Fibroblast of mammary gland (primary cell): ENCODE results near the gene ICE1.
"Not testable (repeated sequence)": the region's sequence is repeated elsewhere in the genome, so short reads cannot be mapped to it uniquely, and the experiment has no call there.

Experiments used
- DNase-seq: peaks from one replicate; pipeline ENCODE4 v3.0.0-alpha.2; 2010; ENCODE audit warnings: low read depth
- H3K4me3 ChIP-seq: 2 replicates; pipeline ENCODE4 v1.5.1; 2011; ENCODE audit warnings: low read depth, mild to moderate bottlenecking, low read length, moderate library complexity; ENCODE audit not compliant: control insufficient read depth
- TF ChIP-seq, protein P1 (sequence below): conservative IDR thresholded peaks from 2 replicates; pipeline ENCODE4 v1.5.1; 2011; ENCODE audit warnings: low read depth, low read length, inconsistent platforms; ENCODE audit not compliant: control insufficient read depth, insufficient read depth

ICE1 gene

DNA sequence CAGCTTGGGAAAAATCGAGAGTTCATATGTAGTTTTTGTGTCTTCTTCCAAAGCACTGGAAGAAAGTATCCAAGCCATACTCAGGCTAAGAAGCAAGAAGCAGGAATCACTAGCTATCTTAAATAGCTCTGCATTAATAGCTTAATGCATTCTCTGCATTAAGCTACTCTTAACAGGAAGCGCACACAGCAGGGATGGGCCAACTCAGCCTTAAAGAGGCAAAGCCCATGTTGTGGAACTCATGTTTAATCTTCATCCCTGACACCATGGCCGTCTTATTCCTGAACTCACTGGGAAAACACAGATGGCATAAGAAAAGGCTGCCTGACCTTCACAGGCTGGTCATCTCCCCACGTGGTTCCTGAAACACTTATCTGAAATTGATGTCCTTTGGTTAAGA is 18.7 kb upstream of the ICE1 start:
- no peak overlapping the region for H3K4me3 ChIP-seq
- no peak for DNase-seq
- TF ChIP-seq, protein P1, sequence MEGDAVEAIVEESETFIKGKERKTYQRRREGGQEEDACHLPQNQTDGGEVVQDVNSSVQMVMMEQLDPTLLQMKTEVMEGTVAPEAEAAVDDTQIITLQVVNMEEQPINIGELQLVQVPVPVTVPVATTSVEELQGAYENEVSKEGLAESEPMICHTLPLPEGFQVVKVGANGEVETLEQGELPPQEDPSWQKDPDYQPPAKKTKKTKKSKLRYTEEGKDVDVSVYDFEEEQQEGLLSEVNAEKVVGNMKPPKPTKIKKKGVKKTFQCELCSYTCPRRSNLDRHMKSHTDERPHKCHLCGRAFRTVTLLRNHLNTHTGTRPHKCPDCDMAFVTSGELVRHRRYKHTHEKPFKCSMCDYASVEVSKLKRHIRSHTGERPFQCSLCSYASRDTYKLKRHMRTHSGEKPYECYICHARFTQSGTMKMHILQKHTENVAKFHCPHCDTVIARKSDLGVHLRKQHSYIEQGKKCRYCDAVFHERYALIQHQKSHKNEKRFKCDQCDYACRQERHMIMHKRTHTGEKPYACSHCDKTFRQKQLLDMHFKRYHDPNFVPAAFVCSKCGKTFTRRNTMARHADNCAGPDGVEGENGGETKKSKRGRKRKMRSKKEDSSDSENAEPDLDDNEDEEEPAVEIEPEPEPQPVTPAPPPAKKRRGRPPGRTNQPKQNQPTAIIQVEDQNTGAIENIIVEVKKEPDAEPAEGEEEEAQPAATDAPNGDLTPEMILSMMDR = no peak

DNA sequence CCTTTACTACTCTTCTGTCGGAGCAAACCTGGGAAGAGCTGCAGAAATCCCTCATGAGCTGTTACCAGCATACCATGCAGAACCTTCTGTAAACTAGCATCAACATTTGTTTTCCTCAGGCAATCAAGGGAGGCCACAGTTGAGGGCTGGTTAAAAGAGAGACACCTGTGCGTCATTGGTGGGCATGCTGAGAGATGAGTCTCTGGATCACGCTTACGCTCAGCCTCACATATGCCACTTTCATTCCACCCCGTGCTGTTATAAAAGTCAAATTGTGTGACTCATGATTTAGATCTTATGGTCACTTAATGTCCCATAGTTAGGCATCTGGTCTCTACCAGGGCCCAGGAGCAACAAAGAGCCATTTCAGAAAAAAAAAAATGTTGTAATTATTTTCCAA is 18.1 kb upstream of the ICE1 start:
- H3K4me3 ChIP-seq = no peak overlapping the region
- TF ChIP-seq, protein P1 = no peak
- no peak for DNase-seq

DNA sequence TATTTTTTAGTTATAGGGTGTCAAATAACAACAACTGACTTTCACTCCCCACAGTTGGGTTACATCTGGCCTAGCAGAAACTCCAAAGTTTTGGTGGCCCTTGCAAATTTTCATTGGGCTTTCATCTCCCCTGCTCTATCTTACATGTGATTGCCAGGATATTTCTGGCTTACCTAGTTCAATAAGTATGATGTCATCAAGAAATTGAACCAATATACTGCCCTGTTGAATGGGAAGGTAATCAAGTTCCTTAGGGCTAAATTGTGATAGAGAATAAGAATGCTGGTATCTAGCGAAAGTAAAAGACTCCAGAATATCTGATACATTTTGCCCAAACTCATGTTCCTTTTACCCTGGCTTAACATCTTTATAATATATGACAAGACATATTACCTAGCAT is 17.0 kb upstream of the ICE1 start:
- TF ChIP-seq, protein P1 = no peak
- no peak for DNase-seq
- H3K4me3 ChIP-seq = no peak overlapping the region

DNA sequence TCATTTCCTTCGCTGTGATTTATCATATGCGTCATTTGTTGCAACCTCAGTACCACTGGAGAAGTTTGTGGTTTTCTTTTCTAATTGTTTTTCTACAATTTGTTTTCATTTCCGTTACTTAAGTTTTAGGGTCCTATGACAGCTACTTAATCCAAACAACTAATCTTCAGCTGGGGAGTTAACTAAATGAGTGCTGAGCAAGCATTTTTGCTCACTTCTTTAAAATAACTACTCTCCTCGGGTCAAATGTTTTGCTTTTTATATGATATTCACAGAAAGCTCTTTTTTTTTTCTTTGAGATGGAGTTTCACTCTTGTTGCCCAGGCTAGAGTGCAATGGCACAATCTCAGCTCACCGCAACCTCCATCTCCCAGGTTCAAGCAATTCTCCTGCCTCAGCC is 14.6 kb upstream of the ICE1 start:
- no peak for DNase-seq
- TF ChIP-seq, protein P1 = no peak
- H3K4me3 ChIP-seq = no peak overlapping the region

DNA sequence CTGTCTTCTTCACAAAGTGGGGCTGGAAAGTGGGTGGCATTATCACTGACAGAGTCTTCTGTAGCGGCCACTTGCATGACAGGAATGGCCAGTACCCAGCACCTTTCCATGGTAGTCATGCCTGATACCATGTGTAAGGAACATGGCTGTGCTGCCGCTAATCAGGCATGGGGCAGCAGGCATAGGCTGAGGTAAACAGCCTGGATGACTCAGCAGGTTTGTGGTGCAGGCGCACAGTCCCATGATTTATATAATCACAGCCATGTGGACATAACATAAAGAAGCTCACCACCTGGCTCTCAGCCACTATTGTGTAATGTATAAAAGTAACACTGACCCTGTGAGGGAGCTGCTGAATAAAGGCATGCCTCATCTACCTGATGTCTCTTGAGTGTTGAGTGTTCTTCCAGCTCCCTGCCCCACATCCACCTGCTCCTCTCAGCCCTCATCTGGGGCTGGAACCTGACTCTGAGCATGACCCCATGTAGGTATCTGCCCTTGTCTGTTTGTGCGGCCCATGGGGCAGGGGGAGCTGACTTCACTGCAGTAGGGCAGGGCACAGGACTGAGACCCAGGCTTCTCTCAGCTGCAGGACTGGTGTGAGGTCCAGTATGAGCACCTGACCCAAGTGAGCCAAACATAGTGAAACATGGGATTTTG is 13.2 kb upstream of the ICE1 start:
- TF ChIP-seq, protein P1 = no peak
- no peak overlapping the region for H3K4me3 ChIP-seq
- peak; percentile 50 for DNase-seq

DNA sequence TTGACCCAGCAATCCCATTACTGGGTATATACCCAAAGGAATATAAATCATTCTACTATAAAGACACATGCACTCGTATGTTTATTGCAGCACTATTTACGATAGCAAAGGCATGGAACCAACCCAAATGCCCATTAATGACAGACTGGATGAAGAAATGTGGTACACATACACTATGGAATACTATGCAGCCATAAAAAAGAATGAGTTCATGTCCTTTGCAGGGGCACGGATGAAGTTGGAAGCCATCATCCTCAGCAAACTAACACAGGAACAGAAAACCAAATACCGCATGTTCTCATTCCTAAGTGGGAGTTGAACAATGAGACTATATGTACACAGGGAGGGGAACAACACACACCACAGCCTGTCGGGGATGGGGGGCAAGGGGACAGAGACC is 8.6 kb upstream of the ICE1 start:
- DNase-seq, H3K4me3 ChIP-seq: not testable (repeated sequence)

DNA sequence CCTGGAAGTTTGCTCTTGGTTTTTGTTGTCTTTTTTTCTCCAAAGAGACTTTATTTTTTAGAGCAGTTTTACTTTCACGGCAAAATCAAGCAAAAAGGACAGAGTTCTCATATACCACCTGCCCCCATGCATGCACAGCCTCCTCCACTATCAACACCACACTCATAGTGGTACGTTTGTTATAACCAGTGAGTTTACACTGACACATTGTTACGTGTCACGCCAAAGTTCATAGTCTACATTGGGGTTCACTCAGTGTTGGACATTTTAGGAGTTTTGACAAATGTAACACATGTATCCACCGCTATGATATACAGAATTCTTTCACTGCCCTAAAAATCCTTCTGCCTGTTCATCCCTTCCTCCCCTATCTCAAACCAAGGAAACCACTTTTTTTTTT is 7.5 kb upstream of the ICE1 start:
- TF ChIP-seq, protein P1 = no peak

More for the DNA sequence above, 7.5 kb upstream of the ICE1 start:
- DNase-seq = no peak
- no peak overlapping the region for H3K4me3 ChIP-seq
